Activated CD8-positive, alpha-beta memory T cell treated with anti-CD3 and anti-CD28 coated beads, Interleukin-2, amount 50 U/mL, for 24 hours (primary cell): Measurements from ENCODE around the gene IMP3.
"Not testable (repeated sequence)": the region's sequence is repeated elsewhere in the genome, so short reads cannot be mapped to it uniquely, and the experiment has no call there.

Source experiments
- DNase-seq: peaks from one replicate; pipeline ENCODE4 v3.0.0-alpha.2; 2020; ENCODE audit errors: extremely low read depth

The IMP3 gene, protein sequence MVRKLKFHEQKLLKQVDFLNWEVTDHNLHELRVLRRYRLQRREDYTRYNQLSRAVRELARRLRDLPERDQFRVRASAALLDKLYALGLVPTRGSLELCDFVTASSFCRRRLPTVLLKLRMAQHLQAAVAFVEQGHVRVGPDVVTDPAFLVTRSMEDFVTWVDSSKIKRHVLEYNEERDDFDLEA

DNA sequence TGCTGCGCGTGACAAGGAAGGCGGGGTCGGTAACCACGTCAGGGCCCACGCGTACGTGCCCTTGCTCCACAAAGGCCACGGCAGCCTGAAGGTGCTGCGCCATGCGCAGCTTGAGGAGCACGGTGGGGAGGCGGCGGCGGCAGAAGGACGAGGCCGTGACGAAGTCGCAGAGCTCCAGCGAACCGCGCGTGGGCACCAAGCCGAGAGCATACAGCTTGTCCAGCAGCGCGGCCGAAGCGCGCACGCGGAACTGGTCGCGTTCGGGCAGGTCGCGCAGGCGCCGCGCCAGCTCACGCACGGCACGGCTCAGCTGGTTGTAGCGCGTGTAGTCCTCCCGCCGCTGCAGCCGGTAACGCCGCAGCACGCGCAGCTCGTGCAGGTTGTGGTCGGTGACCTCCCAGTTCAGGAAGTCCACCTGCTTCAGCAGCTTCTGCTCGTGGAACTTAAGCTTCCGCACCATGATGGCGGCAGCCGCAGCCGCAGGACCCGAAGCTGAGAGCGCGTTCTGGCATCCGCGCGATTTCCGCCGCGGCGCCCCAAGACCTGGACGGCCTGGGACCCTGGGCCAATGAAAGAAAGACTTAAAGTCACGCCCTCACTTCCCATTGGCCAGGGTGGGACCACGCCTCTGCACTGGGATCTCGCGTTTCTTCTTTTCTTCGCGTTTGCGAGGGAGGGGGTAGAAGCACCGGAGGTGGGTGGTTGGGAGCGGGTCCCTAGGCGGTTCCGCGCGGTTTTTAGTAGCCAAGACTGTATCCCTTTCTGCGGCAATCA is at the start of gene IMP3:
IMP3 (minus strand) TSS at position 516 of the 774 bp plus-strand sequence; CDS start at position 460, 56 bp downstream.
- DNase-seq: peak; percentile 89

DNA sequence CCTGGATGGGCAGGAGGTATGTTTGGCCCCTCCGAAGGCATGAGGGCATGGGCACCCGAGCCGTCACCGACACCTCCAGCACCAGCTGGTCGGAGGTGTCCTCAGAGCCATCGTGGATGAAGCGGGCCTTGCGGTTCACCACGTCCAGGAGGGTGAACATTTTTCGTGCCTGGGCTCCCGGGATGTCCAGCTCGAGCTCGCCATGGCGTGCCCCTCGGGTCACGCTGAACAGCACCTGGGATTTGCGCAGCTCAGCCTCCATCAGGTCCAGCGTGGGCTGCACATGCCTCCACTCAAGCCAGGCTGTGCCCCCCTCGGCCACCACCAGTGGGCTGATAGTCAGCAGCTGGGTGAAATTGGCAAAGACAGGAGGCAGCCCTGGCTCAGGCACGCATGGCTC is 49.4 kb upstream of the IMP3 start:
- DNase-seq: not testable (repeated sequence)

DNA sequence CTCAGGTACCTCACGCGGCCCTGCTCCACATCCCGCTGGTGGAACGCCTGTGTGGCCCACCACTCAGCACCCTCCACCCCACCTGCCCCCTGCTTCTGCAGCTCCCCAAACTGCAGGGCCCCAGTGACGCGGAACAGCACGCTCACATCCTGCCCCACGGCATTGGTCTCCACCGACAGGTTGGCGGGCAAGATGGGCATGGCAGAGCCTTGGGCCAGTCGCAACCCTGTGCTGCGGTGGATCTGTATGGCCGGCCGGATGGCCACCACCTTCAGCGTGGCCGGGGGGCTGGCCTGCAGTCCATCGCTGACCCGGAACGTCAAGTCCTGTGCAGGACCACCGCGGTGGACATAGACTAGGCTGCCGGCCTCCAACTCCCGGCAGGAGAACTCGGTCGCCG is 48.8 kb upstream of the IMP3 start:
- DNase-seq: no peak

DNA sequence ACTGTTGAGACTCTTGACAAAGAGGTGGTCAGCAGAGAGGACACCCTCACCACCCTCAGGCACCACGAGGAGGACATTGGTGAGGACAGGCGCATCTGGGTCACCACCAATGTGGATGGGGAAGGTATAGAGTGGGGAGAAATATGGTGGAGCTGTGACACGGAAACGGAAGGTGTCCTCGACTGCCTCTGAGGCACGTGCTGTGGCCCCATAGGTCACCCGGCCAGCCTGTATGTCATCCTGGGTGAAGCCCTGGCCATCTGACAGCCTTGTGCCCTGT is 48.2 kb upstream of the IMP3 start:
- no peak for DNase-seq

DNA sequence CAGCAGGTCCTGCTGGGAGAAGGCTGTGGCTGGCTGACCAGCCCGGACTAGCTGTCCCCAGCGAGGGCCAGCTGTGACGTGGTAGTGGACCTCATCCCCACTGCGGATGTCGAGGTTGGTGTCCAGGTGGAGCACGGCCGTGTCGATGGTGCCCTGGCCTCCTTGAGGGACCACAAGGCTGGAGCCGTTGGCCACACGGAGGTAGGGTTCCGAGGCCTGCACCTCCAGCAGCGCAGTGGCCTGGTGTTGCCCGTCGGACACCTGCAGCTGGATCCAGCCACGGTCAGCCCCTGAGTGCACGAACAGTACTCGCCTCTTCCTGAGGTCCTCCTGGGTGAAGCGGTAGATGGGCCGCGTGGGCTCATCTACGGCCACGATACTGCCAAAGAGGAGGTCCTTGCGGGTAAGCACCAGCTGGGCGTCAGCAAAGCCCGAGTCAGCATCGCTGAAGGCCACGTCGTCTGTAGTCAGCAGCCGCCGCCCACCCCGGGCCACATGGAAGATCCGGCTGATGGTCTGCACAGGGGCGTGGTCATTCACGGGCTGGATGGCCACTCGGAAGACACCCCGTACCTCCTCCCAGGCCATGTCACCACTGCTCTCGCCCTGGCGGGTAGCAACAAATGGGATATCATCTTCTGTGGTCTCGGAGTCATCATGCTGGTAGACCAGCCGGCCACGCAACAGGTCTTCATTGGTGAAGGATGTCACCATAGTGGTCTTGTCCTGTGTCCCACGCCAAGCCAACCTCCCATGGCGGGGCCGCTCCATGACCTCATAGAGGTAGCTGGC is 47.7 kb upstream of the IMP3 start:
- no peak for DNase-seq

DNA sequence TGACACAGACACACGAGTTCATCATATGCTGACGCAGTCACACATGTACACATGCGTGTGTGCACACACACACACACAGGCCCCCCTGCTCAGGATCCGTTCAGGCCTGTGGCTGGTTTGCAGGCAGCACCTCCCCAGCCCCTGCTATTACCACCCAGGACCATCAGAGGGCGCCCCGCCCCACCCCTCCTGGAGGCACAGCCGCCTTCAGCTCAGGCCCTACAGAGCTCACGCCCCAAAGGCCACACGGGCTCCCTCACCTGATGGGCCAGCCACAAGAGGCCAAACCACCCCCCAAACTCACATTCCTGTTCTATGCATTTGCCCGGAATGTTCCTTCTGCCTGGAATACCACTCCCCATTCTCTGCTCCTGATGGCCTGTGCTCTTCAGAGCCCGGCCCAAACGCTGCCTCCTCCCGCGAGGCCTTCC is 46.2 kb upstream of the IMP3 start:
- peak; percentile 35 for DNase-seq

DNA sequence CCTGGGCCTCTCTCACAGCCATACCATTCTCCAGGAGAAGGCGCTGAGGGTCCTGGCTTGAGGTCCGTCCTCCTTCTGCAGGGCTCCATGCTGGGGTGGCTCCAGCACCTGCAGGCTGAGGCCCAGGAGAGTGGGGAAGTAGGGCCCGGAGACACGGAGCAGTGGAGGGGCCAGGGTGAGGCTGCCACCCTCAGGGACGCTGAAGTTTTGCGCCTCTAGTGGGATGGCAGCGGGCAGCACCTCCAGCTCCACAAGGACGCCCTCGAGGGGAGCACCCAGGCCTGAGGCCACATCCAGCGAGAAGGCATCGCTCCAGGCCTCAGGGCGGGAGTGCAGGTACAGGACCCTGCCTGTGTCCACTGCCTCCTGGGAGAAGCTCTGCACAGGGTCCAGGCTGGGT is 45.2 kb upstream of the IMP3 start:
- DNase-seq: no peak

DNA sequence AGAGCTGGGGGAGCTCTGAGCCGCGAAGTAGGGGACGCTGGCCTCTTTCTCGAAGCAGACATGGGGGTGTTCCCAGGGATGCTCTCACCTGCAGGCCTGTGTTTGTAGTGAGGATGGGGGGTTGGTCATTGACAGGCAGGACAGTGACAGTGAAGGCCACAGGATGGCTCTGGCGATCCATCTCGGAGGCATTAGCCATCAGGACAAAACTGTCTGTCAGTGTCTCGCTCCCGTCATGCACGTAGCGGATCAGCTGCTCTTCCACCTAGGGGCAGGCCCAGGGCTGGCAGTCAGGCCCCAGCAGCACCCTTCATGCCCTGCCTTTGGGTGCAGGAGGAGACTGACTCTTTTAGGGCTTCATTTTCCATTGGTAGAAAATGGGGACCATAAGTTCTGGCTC is 44.6 kb upstream of the IMP3 start:
- DNase-seq: no peak

DNA sequence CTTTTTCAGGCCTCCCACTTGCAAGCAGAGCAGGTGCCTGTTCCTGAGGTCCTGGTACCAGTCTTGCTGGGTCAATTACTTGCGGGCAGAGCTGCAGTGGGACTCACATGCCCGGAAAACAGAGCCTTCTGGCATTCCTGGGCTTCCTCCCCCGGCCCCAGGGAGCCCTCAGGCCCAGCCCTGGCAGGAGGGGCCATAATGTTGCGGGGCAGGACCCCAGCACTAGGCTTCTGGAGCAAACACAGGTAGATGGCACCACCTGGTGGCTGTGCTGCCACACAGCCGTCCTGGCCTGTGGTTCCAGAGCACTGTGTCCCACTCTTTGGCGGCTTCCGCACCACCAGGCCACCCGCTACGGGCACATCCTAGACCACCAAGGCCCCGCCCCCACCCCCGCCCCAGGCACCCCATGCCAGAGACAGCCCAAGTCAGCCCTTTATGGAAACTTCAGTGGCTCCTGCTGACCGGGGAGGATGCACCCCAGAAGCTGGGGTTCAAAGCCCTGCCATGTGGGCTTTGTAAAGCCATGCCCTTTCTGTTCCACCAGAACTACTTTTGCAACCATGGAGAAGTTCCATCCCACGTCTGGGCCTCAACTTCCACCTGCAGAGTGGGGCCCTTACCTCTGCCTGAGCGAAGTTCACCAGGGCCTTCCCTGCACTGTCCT is 43.8 kb upstream of the IMP3 start:
- peak; percentile 31 for DNase-seq

DNA sequence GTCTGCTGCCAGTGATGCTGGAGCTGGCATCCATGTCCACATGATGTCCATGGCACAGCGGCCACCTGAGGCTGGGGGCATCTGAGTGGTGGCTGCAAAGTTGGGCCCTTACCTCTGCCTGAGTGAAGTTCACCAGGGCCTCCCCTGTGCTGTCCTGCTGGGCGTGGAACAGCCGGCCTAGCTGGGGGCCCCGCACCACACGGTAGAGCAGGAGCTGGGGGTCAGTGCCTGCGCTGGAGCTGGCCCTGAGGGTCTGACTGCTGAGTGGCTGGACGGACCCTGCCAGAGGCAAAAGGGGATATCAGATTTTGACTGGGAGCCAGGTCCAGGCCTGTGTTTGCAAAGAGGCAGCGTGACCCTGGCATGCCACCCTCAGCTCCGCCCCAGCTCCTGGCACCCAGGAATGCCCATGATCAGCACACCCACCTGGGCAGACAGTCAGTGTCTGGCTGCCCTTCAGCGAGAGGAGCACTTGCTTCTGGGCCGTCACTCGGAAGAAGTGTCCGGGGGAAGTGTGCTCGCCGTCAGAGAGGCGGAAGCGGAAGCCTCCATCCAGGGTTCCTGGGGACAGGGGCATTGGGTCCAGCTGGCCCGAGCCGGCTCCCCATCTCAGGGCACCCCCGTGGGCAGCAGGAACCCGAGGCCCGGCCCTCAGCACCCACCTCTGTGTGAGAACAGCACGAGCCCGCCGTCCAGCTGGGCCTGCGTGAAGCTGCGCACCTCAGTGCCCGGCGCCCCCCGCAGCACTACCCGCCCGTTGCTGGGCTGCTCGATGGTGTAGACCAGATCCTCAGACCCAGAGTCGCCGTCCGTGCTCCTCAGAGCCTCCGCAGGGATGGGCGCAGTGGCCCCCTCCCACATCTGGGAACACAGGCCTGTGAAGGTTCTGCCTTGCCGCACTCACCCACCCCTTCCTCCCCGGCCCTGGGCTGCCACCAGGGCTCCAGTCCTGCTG is 42.4 kb upstream of the IMP3 start:
- no peak for DNase-seq

DNA sequence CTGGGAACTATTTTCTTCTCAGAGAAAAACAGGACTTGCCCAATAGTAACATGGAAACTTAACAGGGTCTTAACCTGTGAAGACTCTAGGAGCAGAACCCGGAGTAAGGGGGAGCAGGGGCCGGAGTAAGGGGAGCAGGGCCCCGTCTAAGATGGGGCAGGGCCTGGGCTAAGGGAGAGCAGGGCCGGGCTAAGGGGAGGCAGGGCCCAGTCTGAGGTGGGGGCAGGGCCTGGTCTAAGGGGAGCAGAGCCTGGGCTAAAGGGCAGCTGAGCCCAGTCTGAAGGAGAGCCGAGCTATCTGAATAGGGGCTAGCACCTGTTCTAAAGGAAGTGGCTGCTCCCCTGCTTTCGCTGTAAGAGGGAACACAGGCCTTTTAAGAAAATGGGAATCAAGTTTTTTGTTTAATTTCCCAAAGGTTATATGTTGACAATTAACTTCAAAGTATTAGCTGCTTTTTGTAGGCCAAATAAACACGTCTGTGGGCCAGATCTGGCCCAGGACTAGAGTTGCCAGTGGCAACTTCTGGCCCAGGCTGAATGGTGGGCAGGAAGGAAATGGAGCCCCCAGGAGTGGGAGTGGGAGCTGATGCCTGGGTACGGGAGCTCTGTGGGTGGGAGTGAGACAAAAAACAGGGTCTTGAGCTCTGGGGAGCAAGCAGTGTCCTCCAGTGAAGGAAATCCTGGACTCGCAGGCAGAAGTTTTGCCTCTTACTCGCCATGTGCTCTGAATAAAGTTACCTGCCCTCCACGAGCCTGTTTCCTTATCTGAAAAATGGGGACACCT is 40.2 kb upstream of the IMP3 start:
- DNase-seq: no peak

DNA sequence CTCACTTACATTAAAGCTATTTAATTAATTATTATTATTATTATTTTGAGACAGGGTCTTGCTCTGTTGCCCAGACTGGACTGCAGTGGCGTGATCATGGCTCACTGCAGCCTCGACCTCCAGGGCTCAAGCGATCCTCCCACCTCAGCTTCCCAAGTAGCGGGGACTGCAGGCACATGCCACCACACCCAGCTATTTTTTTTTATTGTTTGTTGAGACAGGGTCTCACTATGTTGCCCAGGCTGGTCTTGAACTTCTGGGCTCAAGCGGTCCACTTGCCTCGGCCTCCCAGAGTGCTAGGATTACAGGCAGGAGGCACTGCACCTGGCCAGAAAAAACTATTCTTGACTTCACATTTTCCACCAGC is 38.3 kb upstream of the IMP3 start:
- not testable (repeated sequence) for DNase-seq

DNA sequence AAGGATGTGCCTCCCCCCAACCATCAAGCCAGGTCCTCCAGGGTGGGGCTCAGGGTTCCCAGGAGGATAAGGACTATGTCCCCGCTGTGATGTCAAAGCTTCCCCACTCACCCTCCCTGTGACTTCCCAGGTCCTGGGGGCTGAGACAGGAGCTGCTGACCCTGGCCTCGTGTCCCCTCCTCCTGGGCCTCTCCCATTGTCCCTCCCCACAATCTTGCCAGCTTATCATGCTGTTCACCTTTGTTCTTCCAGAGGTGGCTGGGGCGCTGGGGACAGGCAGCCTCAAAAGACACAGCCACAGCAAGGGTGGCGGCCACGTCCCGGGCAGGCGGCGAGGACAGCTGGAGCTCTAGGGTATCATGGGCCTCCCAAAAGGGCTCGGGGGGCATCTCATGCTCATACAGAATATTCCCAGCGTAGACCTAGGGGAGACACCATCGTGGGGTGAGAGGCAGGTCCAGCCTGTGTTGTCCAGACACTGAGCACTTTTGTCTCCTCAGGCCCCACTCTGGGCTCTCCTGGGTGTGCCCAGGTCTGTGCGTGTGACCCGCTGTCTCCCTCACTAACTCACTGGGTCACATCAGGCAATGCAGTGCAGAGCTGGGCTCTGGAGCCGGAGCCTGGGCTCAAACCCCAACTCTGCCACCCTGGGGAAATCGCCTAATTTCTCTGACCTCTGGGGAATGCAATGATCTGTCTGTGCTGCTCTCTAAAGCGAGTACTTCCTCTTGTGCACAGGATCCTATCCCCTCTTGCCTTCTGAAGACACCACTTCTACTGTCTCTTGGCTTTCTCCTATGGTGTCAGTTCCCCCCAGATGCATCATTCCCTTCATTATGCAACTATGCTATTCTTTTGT is 37.7 kb upstream of the IMP3 start:
- no peak for DNase-seq

DNA sequence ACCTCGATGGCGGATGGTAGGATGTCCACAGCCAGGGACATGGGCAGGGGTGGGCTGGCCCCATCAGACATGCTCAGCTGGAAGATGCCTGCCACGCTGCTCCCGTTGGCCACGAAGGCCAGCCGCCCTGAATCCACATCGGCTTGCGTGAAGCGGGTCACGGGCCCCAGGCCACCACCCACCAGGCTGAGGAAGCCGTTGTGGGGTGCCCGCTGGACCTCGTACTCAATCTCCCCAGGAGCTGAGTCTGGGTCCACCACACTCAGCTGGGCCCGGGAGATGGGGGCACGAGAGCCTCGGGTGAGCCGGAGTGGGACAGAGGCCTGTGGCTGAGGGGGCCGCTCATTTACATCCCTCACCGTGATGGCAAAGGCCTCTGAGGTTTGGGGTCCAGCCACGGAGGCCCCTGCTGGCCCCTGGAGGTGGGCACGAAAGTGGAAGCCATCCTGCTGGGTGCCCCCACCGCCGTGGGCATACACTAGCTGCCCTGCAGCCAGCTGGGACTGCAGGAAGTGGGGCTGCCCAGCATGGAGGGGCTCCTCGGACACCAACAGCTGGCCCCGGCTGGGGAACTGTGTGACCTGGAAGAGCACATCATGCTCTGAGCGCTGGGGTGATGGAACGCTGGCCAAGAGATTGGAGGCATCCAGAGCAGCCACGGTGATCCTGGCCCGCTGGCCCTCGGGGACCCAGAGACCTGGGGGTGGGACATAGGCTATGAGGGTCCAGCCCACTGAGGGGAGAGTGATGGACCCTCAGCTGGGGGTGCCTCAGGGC is 36.9 kb upstream of the IMP3 start:
- DNase-seq: no peak

DNA sequence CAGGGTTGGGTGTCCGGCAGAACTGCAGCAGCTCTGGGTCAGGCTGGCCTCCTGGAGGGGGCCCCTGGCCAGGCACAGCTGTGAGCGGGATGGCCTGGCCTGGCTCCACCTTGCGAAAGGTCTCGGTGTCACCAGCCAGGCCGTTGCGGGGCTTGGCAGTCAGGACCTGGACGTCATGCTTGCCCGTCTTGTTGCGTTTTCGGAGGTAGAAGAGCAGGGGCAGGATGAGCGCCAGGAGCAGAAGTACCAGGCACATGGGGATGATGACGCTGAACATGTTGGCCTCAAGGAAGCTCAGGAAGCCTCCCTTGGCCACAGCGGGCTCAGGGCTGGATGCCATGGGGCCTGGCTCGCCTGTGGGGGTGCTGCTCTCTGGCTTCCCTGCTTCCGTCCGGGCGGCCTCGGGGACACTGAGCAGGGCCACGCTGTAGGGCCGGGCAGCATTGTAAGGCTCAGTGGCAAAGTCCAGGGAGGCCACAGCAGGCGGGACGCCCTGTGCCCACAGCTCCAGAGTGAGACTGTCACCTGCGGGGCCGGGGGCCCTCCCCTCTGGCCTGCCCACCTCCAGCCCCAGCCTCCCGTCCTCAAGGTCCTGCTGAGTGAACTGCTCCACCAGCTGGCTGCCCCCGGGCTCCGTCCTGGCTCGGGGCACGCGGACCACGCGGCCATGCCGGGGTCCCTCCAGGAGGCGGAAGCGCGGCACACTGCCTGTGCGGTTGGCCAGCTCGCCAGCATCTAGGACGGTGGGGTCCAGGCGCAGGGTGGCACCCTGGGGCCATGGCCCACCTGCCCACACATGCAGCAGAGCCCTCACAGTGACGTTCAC is 35.8 kb upstream of the IMP3 start:
- no peak for DNase-seq

DNA sequence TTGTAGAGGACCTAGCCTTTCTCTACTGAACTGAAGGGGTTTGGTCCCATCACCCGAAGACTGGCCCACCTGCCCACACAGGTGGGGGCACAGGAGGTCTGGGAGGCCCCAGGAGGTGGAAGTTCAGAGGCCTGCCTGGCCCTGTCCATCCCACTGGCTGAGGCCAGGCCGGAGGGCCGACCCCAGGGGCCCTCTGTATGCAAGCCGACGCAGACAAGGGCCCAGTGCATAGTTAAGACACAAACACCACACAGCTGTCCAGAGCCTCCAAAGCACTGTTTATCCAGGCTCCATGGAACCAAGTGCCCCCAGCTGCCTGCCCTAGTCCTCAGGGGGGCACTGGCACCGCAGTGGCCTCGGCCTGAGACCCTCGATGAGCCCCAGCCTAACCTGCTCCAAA is 34.3 kb upstream of the IMP3 start:
- DNase-seq: no peak

DNA sequence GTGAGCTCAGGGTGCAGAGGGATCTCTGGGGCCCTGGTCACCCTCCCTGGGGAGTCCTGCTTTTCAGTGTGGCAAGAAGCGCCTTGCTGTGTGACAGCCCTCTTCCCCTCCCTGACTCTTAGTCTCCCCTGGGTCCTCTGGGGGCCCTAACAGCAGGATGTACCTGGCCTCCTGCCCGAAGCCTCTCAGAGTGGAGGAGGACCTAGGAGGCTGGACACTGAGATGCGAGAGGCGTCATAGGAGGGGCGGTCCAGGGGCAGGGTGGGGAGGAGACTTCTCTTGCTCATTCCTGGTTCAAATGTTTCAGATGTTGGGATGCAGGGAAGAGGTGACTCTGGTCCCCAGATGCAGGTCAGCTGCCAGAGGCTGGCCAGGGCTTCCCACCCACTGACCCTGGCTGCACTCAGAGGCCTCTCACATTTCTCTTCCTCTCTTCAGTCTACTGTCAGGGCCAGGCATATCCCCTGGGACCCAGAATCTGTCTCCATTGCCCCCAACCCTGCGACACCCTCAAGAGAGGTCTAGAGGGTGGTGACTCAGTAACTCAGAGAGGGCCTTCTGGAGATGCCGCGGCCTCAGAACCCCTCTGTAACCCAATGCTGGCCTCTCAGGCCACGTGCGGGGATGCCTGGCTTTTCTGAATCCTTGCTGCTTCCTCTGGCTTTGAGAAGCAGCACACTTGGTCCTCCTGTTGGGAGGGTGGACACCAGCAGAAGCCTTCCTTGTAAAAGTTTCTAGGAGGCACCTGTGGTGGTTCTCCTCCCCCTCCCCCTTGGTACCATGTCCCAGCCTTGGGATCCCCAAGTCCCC is 33.6 kb upstream of the IMP3 start:
- DNase-seq: no peak
